CD14-positive monocyte (primary cell): ENCODE results near the gene ENDOG. TPM values are rescaled to one million over a fixed set of nuclear protein-coding genes. Genes with fewer than 3 reads are reported as not detected.

Experiments
- DNase-seq, 3 donors: peaks; one replicate each; pipeline ENCODE4 v3.0.0-alpha.2; 2011 to 2022
- H2AFZ ChIP-seq: 2 replicates; pipeline ENCODE4 v1.6.0; 2012; ENCODE audit warnings: mild to moderate bottlenecking, low read depth, low read length, inconsistent platforms; ENCODE audit not compliant: insufficient read depth, poor library complexity, severe bottlenecking
- H3K27ac ChIP-seq, 2 donors: 1 replicate in 1 of 2; 2 replicates in 1 of 2; pipeline ENCODE4 v1.5.1; 2012 to 2013; ENCODE audit warnings: low read length in 2 of 2, control low read depth in 1 of 2, inconsistent platforms in 1 of 2, low read depth in 1 of 2, mild to moderate bottlenecking in 1 of 2
- H3K27me3 ChIP-seq, 2 donors: one replicate each; pipeline versions ENCODE4 v1.6.0 to v1.6.1; 2011 to 2013; ENCODE audit warnings: low read length in 2 of 2; ENCODE audit not compliant: control insufficient read depth in 2 of 2, insufficient read depth in 2 of 2
- H3K36me3 ChIP-seq, 2 donors: replicated peaks in 1 of 2; 1 replicate in 1 of 2; 2 replicates in 1 of 2; pipeline versions ENCODE4 v1.5.1 to v1.6.1; 2012 to 2013; ENCODE audit warnings: low read length in 2 of 2, control low read depth in 1 of 2, inconsistent platforms in 1 of 2, mild to moderate bottlenecking in 1 of 2; ENCODE audit not compliant: insufficient read depth in 2 of 2, control insufficient read depth in 1 of 2
- H3K4me1 ChIP-seq, 2 donors: 1 replicate in 1 of 2; 2 replicates in 1 of 2; pipeline versions ENCODE4 v1.5.1 to v1.6.1; 2012 to 2013; ENCODE audit warnings: low read length in 2 of 2, control low read depth in 1 of 2, inconsistent platforms in 1 of 2, mild to moderate bottlenecking in 1 of 2, moderate library complexity in 1 of 2; ENCODE audit not compliant: insufficient read depth in 2 of 2, control insufficient read depth in 1 of 2
- H3K4me2 ChIP-seq: replicated peaks from 2 replicates; pipeline ENCODE3; 2012; ENCODE audit warnings: low read length, moderate library complexity, mild to moderate bottlenecking; ENCODE audit not compliant: poor library complexity, severe bottlenecking; ENCODE audit errors: extremely low read depth
- H3K4me3 ChIP-seq, 3 experiments: fragments of 200-600 bp in 1 of 3; sonication (generic) in 1 of 3; replicated peaks in 1 of 3; 1 replicate in 2 of 3; 2 replicates in 1 of 3; pipeline ENCODE4 v1.5.1; 2011 to 2013; ENCODE audit warnings: low read length in 3 of 3, mild to moderate bottlenecking in 3 of 3, control low read depth in 2 of 3, low read depth in 2 of 3, inconsistent platforms in 1 of 3, moderate library complexity in 1 of 3
- H3K79me2 ChIP-seq: 2 replicates; pipeline ENCODE4 v1.6.0; 2012; ENCODE audit warnings: mild to moderate bottlenecking, control low read depth, inconsistent platforms, low read length, moderate library complexity; ENCODE audit not compliant: insufficient read depth
- H3K9ac ChIP-seq: 2 replicates; pipeline ENCODE4 v1.6.0; 2017; ENCODE audit warnings: low read length, mild to moderate bottlenecking; ENCODE audit not compliant: insufficient read depth, poor library complexity, severe bottlenecking
- H3K9me3 ChIP-seq, 2 donors: replicated peaks in 1 of 2; 1 replicate in 1 of 2; 2 replicates in 1 of 2; pipeline versions ENCODE4 v1.5.1 to v1.6.1; 2012 to 2013; ENCODE audit warnings: low read length in 2 of 2, control low read depth in 1 of 2; ENCODE audit not compliant: control insufficient read depth in 1 of 2, insufficient read depth in 1 of 2
- H4K20me1 ChIP-seq: 2 replicates; pipeline ENCODE4 v1.6.0; 2012; ENCODE audit warnings: mild to moderate bottlenecking, low read length, control low read depth, moderate library complexity; ENCODE audit not compliant: insufficient read depth
- H3K27ac Mint-ChIP-seq, 7 donors: one replicate each; pipeline ENCODE4 v1.8.0; 2020; ENCODE audit warnings: mild to moderate bottlenecking in 7 of 7, mixed read lengths in 7 of 7, moderate library complexity in 6 of 7, inconsistent platforms in 2 of 7
- H3K27me3 Mint-ChIP-seq, 3 donors: one replicate each; pipeline ENCODE4 v1.8.0; 2021 to 2022; ENCODE audit warnings: low read depth in 3 of 3, mild to moderate bottlenecking in 3 of 3, mixed read lengths in 3 of 3, moderate library complexity in 3 of 3, inconsistent platforms in 1 of 3
- H3K36me3 Mint-ChIP-seq, 2 donors: one replicate each; pipeline ENCODE4 v1.8.0; 2020; ENCODE audit warnings: mixed read lengths in 2 of 2, inconsistent platforms in 1 of 2, mild to moderate bottlenecking in 1 of 2
- H3K4me1 Mint-ChIP-seq: one replicate; pipeline ENCODE4 v1.8.0; 2020; ENCODE audit warnings: mild to moderate bottlenecking, mixed read lengths
- H3K4me3 Mint-ChIP-seq, 2 donors: one replicate each; pipeline ENCODE4 v1.8.0; 2020; ENCODE audit warnings: mild to moderate bottlenecking in 2 of 2, mixed read lengths in 2 of 2, moderate library complexity in 1 of 2
- H3K9me3 Mint-ChIP-seq, 7 donors: one replicate each; pipeline ENCODE4 v1.8.0; 2020 to 2022; ENCODE audit warnings: mixed read lengths in 7 of 7, mild to moderate bottlenecking in 6 of 7, moderate library complexity in 6 of 7, inconsistent platforms in 2 of 7
- CTCF ChIP-seq: fragments of 200-600 bp; IDR thresholded peaks from one replicate; pipeline ENCODE4 v1.8.0; 2022; ENCODE audit warnings: antibody characterized with exemption, mild to moderate bottlenecking
- WGBS: methylation state at CpG from one replicate; pipeline ENCODE4 v1.1.5; 2013; ENCODE audit warnings: missing lambda C conversion rate; ENCODE audit not compliant: insufficient coverage; 5-methylcytosine and 5-hydroxymethylcytosine counted together
- intact Hi-C, 2 donors: fragments of 100-400 bp; cut with micrococcal nuclease; formaldehyde crosslinking; loops; one replicate each; pipeline versions ENCODE4 v1.15.0 to v1.15.1; 2023
- polyA plus RNA-seq, 3 donors: library from polyadenylated mRNA; depleted of rRNA in 1 of 3; unstranded in 2 of 3; stranded (reverse) in 1 of 3; fragments of 300-500 nt in 2 of 3; fragments of >200 nt in 1 of 3; fragmentation: Illumina TruSeq in 2 of 3; gene quantifications; 1 replicate in 2 of 3; 2 replicates in 1 of 3; pipeline ENCODE4 v1.2.3, GENCODE V29; 2012 to 2021

ENDOG gene
- polyA plus RNA-seq, 3 donors: 7.2 to 24.6 (median 13.0) TPM

- 98% methylated on average over 4 of the region's 4 CpGs for WGBS
- Histone ChIP-seq H3K9ac (no peak overlapping the region), H3K27ac (peak overlapping the region in 1 of 2 donors; percentile 18), H2AFZ (no peak overlapping the region), H3K36me3 (peaks cover 35 to 57% of the 10 kb centered on the region in 2 donors), H3K4me3 (no peak overlapping the region), H4K20me1 (no peaks in the 10 kb centered on the region), H3K4me1 (peaks cover 16 to 20% of the 10 kb centered on the region in 2 donors), H3K27me3 (no peaks in the 10 kb centered on the region), H3K9me3 (no peaks in the 10 kb centered on the region), H3K79me2 (peaks cover 24% of the 10 kb centered on the region), H3K4me2 (no peak overlapping the region)
- intact Hi-C loops: no loop called here
- TF ChIP-seq CTCF: no peak
- no peak for DNase-seq
- no peak overlapping the region for H3K4me3 Mint-ChIP-seq
- H3K27me3 Mint-ChIP-seq: no peaks in the 10 kb centered on the region
- peaks cover 17% of the 10 kb centered on the region for H3K4me1 Mint-ChIP-seq
- H3K36me3 Mint-ChIP-seq: peaks cover 48 to 57% of the 10 kb centered on the region in 2 donors
- peak overlapping the region in 1 of 7 donors; percentile 15 for H3K27ac Mint-ChIP-seq
- H3K9me3 Mint-ChIP-seq: peaks cover 0 to 2% (median 0%) of the 10 kb centered on the region in 7 donors
Observed at GRCh38 chr9:128790536-128790935, 27.8 kb upstream of the ENDOG start.

DNA sequence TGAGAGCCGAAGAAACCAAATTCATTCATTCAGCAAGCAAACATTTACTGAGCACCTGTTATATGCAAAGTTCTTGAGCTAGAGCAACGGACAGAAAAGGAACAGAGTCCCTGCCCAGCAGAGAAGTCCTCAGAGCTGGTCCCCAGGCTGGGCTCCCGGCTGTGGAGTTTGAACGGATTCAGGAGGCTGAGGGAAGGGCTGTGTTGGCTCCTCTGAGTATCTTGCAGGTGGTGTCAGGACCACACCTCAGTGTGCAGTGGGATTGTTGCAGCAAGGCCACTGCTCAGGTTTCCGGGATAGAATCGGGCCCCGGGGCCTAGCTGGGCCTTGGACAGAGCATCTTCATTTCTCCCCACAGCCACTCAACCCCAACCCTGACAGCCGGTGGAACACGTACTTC lies 26.2 kb upstream of the ENDOG start:
- no peak overlapping the region for H3K4me3 ChIP-seq
- H3K27me3 Mint-ChIP-seq: no peaks in the 10 kb centered on the region
- WGBS: 92% methylated on average over 8 of the region's 9 CpGs
- H3K4me1 ChIP-seq: peaks cover 10 to 14% of the 10 kb centered on the region in 2 donors
- H3K9me3 Mint-ChIP-seq: no peaks in the 10 kb centered on the region
- H4K20me1 ChIP-seq: no peaks in the 10 kb centered on the region
- peaks cover 53 to 69% of the 10 kb centered on the region in 2 donors for H3K36me3 Mint-ChIP-seq
- peaks cover 24% of the 10 kb centered on the region for H3K79me2 ChIP-seq
- no peak overlapping the region for H3K27ac Mint-ChIP-seq
- TF ChIP-seq CTCF: no peak
- no peak overlapping the region for H3K4me2 ChIP-seq
- H3K9me3 ChIP-seq: no peaks in the 10 kb centered on the region
- H3K36me3 ChIP-seq: peaks cover 43 to 66% of the 10 kb centered on the region in 2 donors
- no peak overlapping the region for H3K9ac ChIP-seq
- no peak for DNase-seq
- intact Hi-C loops: no loop called here
- H3K27me3 ChIP-seq: no peaks in the 10 kb centered on the region
- H3K27ac ChIP-seq: no peak overlapping the region
- no peak overlapping the region for H2AFZ ChIP-seq
- no peak overlapping the region for H3K4me3 Mint-ChIP-seq
- peaks cover 14% of the 10 kb centered on the region for H3K4me1 Mint-ChIP-seq
